Hypothalamus (tissue), 51 donors: Measurements from ENCODE around the gene SYNDIG1L.
A peak's percentile ranks its signal among the peaks of the same experiment; 100 is the strongest.
"Not testable (repeated sequence)": the region's sequence is repeated elsewhere in the genome, so short reads cannot be mapped to it uniquely, and the experiment has no call there.

Experiments
- DNase-seq, 51 donors: peaks; one replicate each; lab custom pipeline; 2025; lab: John Stamatoyannopoulos, UW

The SYNDIG1L gene

DNA sequence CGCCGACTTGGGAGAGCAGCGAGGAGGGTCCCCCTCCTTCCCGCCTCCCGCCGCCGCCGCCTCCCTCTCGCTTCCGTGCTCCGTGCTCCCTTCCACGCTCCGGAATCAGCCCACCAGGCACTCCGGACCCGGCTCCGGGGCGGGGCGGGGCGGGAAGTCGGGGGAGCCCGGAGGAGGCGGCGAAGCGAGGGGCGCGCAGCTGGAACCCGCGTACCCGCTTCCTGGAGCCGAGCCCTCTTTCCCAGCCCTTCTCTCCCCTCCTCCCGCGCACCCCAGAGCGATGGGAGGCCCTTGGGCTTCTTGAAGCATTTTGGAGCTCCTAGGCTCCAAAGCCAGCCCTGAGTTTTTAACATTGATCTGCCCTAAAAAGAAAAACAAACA lies at the start of gene SYNDIG1L:
SYNDIG1L (minus strand) TSS at position 9 of the 381 bp plus-strand sequence. CDS start 16,466 bp downstream, outside the sequence.
- no peak for DNase-seq

DNA sequence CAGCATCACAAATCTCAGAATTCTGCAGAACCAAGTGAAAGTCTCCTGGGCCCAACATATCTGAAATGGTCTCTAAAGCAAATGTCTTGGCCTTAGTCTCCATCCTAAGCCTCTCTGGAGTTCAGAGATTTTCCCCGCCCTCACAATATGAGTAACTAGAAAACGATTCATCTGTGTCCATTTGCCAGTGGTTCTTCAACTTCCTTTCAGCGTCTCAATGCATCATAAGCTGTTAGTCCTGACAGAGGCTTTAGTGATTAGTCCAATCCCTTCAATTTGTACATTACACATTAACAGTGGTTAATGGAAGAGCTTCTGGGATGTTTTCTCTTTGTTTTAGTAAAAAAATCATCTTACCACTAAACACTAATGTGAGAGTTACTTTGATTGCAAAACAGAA lies 49.7 kb upstream of the SYNDIG1L start:
- no peak for DNase-seq

DNA sequence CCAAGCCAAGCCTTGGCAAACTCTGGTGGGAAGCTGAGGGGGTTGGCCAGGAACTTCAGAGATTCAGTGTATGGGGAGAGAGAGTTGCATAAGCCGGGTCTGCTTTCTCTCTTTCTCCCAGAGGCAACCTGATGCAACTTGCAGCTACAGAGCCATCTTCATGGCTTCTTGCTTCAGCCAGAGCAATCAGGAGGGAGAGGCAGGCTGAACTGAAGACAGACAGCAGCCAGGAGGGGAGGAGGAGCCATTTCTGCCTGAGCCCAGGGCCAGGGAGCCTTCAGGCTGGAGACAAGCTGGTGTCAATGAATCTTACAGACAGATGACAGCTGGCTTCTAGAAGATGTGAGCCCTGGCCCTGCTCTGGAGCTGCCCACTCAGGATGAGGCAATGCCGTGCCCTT lies 48.4 kb upstream of the SYNDIG1L start:
- no peak for DNase-seq

DNA sequence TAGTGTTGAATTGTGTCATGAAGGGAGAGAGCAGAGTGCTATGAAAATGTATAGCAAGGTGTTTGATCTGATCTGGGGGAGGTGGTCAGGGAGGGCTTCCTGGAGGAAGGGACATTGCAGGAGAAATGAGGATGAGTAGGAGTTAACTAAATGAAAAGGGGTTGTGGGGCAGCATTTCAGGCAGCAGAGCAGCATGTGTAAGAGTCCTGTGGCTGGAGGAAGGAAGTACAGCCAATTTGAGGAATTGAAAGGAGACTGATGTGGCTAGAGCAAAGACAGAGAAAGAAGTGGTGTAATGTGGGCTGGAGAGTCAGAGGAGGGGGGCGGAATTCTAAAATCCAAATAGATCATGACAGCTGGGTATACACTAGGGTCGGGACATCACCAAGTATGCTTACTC lies 46.6 kb upstream of the SYNDIG1L start:
- no peak for DNase-seq

DNA sequence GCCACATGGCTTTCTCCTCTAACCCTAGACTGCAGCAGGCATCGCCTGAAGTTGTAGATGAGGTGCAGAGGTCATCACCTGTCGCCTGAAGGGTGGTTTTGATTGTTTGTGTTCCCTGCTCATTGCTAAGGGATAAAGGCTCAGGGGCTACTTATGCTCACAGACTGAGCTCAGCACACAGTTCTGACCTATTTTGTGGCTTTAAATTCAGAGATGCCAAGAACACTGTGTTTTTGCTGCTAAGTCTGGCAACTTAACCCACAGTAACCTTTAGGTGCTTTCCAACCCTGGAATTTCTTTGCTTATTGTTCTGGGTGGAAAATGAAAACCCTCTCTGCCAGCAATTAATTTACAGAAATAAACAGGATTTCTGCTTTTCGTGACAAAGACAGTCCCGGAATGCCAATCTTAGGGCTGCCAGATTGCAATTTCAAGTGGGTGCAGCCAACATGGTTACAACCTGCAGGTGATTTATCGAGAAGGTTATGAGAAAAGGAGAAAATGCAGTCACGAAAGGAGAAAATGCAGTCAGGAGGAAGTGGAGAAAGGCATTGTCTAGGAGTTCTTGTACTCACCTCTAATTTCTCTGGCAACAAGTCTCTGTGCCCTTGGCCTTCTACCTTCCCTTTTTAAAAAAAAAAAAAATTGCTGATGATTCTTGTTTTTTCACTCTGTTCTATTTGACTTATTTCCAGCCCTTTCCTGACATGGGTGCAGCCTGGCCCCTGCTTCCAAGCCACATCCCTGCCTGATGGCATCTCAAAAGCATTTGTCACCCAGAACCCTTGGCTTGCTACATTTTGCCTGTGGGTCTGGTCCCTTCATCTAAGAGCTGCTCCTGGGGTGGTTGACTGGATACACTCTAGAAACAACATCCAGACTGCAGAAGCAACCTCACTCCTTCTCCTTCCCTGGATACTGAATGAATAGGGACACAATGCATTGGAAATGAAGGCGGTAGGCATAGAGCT lies 43.8 kb upstream of the SYNDIG1L start:
- peak in 1 of 51 donors; percentile 29 for DNase-seq

DNA sequence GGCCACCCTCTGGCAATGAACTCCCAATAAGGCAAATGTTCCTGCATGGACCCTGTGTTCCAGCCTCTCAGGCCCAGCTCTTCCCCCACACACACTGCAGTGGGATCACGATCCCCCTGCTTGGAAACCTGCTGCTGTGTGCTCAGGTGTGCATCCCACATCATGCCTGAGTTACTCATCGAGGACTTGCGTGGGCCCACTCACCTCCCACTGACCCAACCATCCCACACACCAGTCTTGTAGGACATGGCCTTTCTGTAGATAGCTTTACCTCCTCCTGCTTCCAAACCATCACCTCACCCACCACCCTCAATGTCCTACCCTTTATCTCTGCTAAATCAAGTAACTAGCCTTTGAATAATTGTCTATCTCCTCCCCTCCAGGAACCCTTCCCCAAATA lies 42.5 kb upstream of the SYNDIG1L start:
- DNase-seq = no peak

DNA sequence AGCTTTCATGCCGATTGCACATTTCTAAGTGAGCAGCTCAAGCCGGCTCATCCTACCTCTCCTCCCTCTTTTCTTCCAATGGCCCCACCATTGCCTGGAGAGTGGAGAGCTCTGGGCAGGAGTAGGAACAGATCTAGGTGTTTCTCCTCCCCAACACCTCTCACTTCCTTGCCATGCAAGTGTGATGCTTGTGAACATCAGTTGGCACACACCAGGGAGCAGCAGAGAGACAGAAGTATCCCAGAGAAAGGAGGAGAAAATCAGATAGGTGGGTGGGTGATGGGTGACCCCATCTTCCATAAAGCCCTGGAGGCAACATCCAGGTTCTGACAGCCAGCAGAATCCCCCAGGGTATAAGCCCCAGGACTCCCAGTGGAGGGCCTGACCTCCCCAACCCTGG lies 39.3 kb upstream of the SYNDIG1L start:
- no peak for DNase-seq

DNA sequence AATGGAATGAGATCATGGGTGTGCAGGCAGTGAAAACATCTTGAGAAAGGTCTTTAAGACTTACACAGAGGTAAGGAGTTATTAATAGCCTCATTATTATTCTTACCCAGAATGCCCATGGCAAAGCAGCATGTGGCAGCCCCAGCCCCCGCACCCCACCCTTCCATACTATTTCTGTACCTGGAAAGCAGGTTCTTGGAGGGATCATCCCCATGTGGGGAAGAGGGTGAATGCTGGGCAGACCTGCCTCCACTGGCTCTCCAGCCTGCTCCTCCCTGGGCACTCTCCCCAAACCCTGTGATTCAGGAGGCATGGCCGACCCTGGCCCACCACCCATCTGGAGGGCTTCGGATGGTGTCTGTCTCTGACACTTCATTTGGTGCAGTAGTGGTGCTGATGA lies 38.8 kb upstream of the SYNDIG1L start:
- peak in 2 of 51 donors; percentile 21 to 54 for DNase-seq

DNA sequence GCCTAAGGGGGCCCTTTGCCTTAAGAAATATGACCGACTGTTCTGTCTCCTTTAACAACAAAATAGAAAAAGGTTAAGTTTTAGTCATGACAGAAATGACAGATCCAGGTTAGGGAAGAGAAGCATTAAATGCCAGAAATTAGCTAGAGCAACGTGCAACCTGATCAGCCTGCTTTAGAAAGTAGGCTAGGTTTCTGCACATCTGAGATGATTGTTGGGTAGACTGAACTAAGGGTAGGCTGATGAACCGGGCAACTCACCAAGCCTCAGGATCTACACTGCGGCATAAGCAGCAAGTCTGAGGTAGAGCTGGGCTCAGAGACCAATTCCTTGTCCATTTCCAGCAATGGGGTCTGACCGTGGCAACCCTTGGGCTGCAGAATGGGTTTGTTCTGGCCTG lies 37.7 kb upstream of the SYNDIG1L start:
- DNase-seq = no peak

DNA sequence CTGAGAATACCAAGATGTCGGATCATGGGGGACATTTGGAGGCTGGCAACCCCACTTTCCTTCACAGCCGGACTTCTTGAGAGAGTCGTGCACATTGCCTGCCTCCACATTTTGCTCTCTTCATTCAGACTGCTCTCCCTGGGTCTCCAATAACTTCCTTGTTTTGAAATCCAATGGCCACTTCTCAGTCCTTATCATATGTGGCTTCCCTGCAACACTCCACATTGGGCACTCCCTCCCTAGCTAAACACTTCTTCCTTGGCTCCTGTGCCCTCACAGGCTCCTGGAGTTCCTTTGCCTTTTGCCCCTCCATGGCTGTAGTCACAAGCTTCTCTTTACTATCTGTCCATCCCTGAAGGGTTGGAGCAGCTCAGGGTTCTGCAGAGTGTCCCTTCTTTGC lies 37.0 kb upstream of the SYNDIG1L start:
- DNase-seq = no peak

DNA sequence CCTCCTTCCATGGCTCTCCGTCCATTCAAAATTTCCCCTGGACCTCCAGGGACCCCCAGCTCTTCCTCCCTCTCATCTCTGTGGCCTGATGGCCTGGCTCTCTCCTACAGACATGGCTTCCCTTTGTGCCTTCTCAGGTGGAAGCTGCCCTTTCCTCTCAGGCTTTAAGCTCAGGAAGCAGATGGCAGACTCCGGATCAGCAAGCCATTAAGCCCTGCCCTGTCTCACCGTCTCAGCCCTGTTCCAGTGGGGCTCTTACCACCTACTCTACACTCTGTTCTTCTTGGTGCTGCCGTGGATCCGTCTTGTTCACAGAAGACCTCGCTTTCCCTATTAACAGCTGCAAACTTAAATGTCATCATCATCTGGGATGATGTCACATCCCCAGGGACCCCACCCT lies 34.0 kb upstream of the SYNDIG1L start:
- DNase-seq = no peak

DNA sequence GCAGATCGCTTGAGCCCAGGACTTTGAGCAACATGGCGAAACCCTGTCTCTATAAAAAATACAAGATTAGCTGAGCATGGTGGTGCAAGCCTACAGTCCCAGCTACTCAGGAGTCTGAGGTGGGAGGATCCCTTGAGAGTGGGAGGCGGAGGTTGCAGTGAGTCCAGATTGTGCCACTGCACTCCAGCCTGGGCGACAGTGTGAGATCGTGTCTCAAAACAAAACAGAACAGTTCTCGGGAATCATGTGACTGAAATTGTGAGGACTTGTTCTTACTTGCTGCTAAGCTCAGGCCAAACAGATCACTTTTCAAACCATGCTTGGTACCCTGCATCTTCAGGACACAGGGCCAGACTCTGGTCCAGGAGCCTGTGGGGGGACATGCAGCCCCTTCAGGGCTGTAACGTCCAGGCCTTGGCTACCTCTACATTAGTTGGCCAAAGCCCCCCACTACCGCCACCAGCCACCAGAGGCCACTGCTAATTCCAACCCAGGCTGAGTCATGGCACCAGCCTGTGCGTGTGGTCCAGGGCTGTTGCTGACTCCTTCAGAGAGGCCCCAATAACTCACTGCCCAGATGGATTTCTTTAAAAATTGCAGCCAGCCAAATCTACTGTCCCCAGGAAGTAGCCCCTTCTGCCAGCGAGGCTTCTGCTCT lies 33.4 kb upstream of the SYNDIG1L start:
- DNase-seq = no peak

DNA sequence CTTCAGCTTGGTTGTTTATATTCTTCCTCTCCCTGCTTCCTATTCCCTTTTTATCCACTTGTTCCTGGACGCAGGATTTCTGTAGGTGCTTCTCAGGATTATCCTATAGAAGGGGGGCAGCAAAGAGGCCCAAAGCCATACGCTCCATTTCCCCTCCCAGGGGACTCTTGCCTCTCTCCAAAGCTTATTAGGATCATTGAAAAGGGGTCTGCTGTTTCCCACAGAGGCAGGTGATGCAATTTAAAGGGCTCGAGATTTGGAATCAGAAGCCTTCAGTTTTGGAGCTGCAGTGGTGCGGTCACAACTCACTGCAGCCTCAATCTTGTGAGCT lies 31.5 kb upstream of the SYNDIG1L start:
- no peak for DNase-seq

DNA sequence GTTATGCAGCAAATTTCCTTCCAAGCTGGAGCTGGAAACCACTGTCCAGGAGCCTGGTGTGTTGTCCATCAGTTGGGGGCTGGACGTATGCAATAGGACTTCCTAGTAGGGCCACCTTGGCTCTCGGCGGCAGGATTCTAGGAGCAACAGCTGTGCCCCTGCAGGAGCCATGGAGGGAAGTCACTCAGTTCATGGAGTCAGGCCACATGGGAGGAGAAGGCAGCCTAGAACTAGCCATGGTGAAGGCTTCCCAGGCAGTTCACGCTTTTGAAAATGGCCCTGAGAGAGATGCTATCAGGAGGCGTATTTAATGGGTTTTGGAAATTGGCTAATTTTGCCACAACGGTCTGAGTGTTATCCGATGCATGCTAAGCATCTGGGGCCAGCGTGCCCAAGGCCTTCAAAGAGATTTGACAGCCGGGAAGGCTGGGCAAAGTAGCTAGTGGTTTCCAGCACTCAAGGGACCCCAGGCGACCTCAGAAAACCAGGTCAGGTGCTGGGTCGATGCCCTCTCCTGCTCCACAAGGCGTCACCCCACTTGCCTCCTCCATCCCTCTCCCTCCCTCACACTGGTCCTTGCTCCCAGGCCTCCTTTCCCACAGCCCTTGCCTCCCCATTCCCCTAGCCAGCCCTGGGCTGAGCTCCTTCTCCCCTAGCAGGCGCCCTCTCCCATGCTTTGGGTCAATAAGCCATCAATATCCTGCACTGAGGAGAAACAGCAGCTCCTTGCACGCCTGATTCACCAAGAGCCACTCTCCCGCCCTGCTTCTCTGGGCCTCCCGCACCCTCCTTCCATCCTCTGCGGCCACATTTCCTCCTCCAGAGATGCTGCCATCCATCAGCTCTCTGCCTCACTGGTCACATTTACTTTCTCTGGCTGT lies 30.9 kb upstream of the SYNDIG1L start:
- no peak for DNase-seq

DNA sequence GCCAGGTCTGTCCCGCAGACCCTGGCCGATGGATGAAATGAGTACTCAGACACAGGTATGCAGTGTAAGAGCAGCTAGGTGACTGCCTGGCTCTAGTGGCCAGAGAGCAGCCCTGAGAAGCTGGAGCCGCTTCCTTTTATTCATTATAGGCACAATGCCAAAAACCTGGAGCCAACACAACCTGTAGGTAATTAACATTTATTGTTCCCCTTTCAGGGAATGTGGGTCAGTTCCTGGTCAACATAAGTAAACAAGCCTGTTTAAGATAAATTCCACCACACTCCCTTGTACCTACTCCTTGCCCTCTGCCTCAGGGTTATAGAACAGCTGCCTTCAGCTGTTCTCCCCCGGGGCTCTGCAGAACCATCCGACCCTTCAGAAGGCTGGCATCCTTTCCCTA lies 28.4 kb upstream of the SYNDIG1L start:
- not testable (repeated sequence) for DNase-seq

DNA sequence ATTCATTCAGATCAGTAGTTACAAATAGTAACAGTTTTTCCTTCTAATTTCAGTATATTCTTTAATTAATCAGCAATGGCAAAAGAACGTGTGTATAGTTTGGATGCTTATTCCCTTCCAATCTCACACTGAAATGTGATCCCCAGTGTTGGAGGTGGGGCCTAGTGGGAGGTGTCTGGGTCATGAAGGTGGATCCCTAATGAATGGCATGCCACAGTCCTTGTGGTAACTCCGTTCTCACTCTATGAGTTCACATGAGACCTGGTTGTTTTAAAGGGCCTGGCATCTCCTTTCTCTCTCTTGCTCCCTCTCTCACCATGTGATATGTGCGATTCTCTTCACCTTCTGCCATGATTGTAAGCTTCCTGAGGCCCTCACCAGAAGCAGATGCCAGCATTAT lies 18.9 kb upstream of the SYNDIG1L start:
- DNase-seq = no peak

DNA sequence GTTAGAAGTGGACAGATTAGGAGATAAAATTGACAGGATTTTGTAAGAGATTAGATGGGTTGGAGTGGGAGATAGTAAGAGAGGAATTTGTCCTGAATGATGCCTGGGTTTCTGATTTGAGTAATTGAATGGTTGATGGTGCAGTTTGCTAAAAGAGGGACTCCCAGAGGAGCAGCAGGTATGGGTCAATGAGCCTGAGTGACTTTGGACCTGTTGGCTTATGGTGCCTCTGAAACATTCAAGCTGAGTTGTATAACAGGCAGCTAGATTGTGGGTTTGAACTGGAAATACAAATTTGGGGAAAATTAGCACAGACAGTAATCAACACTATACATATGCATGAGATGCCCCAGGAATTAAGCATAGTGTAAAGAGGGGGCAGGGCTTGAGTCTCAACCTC lies 16.7 kb upstream of the SYNDIG1L start:
- no peak for DNase-seq

DNA sequence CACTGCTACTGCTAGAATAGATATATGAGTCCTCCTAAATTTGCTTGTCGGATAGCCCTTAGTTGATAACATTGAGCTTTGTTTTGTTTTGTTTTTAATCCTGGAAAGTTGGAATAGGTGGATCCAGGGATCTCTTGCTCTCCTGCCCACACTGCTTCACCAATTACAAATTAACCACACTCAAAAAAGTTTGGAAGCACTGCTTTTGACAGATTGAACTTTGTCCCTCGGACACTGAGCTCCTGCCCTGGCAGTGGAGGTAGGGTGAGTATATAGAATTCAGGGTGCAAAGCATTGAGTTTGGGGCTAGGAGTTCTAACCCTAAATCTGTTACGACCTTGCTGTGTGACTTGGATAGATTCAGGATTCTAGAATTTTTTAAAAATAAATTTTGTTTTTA lies 15.1 kb upstream of the SYNDIG1L start:
- DNase-seq = no peak

DNA sequence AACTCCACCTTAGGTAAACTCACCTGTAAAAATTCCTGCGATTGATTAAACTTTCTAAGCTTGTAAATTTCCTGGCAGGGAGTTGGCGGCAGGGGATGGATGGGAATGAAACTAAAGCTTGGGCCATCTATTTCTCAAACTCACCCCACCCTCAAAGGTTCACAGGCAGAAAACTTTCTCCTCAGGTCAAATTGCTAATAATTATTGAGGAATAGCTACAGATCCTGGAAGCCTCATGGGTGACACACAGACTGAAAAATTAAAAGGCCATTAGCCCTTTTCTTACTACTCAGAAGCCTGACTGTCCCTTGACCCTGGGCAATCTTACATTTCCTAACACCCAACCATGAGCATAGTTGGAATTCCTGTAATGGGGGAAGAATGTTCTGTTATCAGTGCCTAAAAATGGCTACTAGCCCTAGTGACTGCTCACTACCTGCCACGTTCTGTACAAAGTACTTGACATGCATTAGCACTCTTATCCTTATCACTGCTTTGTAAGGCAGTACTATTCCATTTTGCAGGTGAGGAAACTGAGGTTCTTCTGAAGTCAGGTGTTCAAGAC lies 12.4 kb upstream of the SYNDIG1L start:
- no peak for DNase-seq

DNA sequence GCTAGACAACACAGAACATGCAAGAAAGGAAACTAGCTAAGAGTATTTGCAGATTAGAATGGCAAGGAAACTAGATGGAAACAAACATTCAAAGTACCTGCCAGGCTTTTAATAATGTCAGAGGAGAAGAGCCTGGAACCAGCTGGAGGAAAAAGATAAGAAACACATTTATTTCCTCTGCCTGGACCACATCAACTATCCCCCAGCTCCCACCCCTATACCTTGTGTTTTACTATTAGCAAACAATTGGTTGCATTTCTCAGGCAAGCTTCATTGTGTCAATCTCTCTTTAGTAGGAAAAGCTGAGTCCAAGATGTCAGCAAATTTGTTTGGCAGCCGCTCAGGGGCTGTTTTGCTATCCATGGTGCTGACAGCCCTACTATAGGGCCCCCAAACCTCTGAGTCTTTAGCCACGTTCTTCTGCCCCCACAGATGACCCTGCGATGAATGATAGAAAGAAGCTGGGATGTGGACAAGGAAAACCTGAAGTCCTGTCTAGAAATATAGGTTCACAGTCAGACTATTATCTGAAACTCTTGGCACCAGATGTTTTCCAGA lies 11.6 kb upstream of the SYNDIG1L start:
- DNase-seq = no peak

DNA sequence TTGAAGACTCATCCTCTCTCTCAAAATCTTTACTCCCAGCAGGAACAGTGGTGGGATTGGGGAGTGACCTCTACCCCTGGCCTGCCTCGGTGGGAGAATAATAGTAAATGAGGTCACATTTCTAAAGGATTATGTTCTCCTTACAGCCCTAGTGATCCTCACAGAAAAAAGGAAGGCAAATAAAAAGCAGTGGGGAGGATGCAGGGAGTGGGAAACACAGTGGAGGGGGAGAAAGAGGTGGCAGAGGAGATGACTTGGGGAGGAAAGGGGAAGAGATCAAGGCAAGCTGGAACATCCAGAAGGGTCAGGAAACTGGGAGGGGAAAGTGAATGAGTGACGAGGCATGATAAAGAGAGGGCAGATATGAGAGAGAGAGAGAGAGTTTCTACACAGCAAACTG lies 8.3 kb upstream of the SYNDIG1L start:
- no peak for DNase-seq
